AG04450 (cell line): ENCODE results near the gene KRT83. TPM values are rescaled to one million over a fixed set of nuclear protein-coding genes. Genes with fewer than 3 reads are reported as not detected.

Experiments
- CTCF ChIA-PET: fragments of 300-600, 350-600 bp; formaldehyde crosslinking; extraction: SDS; loops from one replicate; lab custom pipeline; 2022; ENCODE audit warnings: antibody characterized with exemption, inconsistent platforms; lab: Charles Lee
- POLR2A ChIA-PET: fragments of 350-600 bp; formaldehyde crosslinking; extraction: SDS; loops from one replicate; lab custom pipeline; 2021; ENCODE audit warnings: antibody characterized with exemption, inconsistent platforms; lab: Yijun Ruan, JAX
- DNase-seq: peaks from one replicate; pipeline ENCODE4 v3.0.0-alpha.2; 2011; ENCODE audit warnings: low read depth, low spot score
- H3K27ac ChIP-seq: one replicate; pipeline ENCODE4 v1.5.1; 2012; ENCODE audit warnings: low read depth, low read length, control low read depth
- H3K27me3 ChIP-seq: one replicate; pipeline ENCODE4 v1.6.0; 2012; ENCODE audit warnings: low read length; ENCODE audit not compliant: control insufficient read depth, insufficient read depth
- H3K4me3 ChIP-seq: 2 replicates; pipeline ENCODE4 v1.5.1; 2011; ENCODE audit warnings: mild to moderate bottlenecking, low read depth, low read length, control low read depth
- H3K9me3 ChIP-seq: 2 replicates; pipeline ENCODE4 v1.5.1; 2012; ENCODE audit warnings: low read length; ENCODE audit not compliant: control insufficient read depth, insufficient read depth
- CTCF ChIP-seq: IDR thresholded peaks from 2 replicates; pipeline ENCODE4 v1.5.1; 2011; ENCODE audit warnings: low read depth, low read length, control low read depth, inconsistent platforms
- polyA plus RNA-seq: library from polyadenylated mRNA; depleted of rRNA; stranded (reverse); fragments of >200 nt; gene quantifications from 2 replicates; pipeline ENCODE4 v1.2.3, GENCODE V29; 2011

KRT83 gene
- polyA plus RNA-seq, 1 experiment, result 0.04 TPM

GRCh38 chr12:52343550-52343949 is 22.4 kb upstream of the KRT83 start:
- TF ChIP-seq CTCF, result no peak

DNA sequence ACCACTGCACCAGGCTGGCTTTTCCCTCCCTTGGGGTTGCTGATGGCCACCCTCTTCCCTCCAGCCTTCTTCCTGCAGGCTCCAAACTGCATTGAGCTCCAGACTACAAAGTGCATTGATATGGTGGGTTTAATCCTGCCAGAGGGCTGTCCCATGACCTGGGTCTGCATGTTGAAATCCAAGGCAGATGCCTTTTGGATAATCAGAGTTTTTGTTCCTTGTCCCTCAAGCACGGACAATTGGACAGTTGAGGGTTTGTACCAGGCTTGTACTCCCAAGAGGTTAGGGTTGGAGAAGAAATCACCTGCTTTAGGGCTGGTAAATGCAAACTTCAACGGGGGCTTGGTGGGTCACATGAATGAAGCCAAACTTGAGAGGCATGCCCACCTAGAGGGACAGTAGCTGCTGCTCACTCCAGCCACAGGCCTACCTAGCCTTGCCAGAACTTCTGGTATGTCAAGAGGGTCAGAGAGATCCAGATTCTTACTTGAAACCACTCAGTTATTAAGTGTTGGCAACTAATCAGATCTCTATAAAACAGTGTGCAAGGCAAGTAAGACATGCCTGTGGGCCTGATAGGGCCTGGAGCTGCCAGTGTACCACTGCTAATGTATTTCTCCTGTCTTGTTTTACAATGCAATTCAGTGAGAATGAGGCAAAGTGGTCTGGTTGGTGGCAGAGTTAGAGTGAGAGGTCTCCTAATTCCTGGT is 21.7 kb upstream of the KRT83 start:
- no peak for DNase-seq
- POLR2A ChIA-PET, result no interaction called here
- CTCF ChIA-PET, result no interaction called here

More at GRCh38 chr12:52343550-52343949, 22.4 kb upstream of the KRT83 start:
- CTCF ChIA-PET, result no interaction called here
- POLR2A ChIA-PET, result no interaction called here
- Histone ChIP-seq H3K27ac (no peak overlapping the region), H3K9me3 (peaks cover 8% of the 10 kb centered on the region), H3K4me3 (no peak overlapping the region), H3K27me3 (peaks cover 38% of the 10 kb centered on the region)
- DNase-seq, result no peak

GRCh38 chr12:52341066-52341580 is 19.9 kb upstream of the KRT83 start:
- H3K4me3 ChIP-seq, result no peak overlapping the region
- no peak for TF ChIP-seq CTCF
- H3K27me3 ChIP-seq, result peaks cover 37% of the 10 kb centered on the region
- no peak for DNase-seq
- H3K9me3 ChIP-seq, result peaks cover 8% of the 10 kb centered on the region
- H3K27ac ChIP-seq, result no peak overlapping the region
- POLR2A ChIA-PET, result no interaction called here
- CTCF ChIA-PET, result interaction anchor here (4.4 kb wide), 1 partner anchor 14 kb away, joined by 20 read pairs; no protein-coding TSS in a partner anchor

More for the DNA sequence above, 21.7 kb upstream of the KRT83 start:
- Histone ChIP-seq H3K9me3 (peaks cover 8% of the 10 kb centered on the region), H3K4me3 (no peak overlapping the region), H3K27ac (no peak overlapping the region), H3K27me3 (peaks cover 41% of the 10 kb centered on the region)
- TF ChIP-seq CTCF, result no peak

DNA sequence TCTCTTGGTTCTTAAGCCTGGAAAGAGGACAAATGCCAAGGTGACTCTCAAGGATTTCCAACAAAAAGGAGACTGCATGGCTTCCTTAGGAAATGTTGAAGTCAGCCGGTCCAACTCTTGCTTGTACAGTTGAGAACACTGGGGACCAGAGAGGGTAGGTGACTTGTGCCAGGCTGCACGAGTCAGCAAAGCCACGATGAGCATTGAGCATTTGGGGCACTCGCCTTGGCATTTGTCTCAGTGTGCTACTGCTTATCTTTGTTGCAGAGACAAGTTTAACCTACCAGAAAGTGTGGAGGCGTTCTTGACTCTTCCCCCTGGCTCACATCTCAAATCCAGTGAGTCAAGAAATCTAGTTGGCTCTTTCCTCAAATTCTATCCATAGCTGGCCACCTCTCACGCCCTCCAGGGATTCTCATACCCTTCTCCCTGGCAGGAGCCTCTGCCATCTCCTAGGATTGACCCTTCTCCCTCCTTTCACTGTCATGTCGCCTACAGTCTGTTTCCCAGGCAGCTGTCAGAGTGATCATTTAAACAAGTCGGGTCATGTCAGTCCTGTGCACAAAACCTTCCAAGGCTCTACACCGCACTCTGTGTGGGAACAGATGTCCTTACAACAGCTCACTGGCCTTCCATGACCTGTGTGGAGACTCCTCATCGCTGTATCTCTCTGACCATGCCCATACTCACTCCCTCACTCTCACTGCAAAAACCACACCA is 17.2 kb upstream of the KRT83 start:
- TF ChIP-seq CTCF, result no peak
- no peak overlapping the region for H3K4me3 ChIP-seq
- CTCF ChIA-PET, result interaction anchor here (0.9 to 4.4 kb wide), 5 partner anchors 9 to 541 kb away, joined by 3 to 20 read pairs (median 3); no protein-coding TSS in a partner anchor
- peaks cover 30% of the 10 kb centered on the region for H3K27me3 ChIP-seq
- POLR2A ChIA-PET, result no interaction called here
- no peak for DNase-seq
- no peak overlapping the region for H3K27ac ChIP-seq
- peaks cover 4% of the 10 kb centered on the region for H3K9me3 ChIP-seq
